Keratinocyte (primary cell): Measurements from ENCODE around the gene DOK4.
"Not testable (repeated sequence)": the region's sequence is repeated elsewhere in the genome, so short reads cannot be mapped to it uniquely, and the experiment has no call there.

ENCODE experiments used
- EZH2 ChIP-seq: IDR thresholded peaks from one replicate; pipeline ENCODE4 v1.6.1; 2012; ENCODE audit warnings: inconsistent platforms, mild to moderate bottlenecking, low read length, moderate library complexity
- TF ChIP-seq, protein P1 (sequence below), 3 experiments: IDR thresholded peaks in 1 of 3; conservative IDR thresholded peaks in 1 of 3; optimal IDR thresholded peaks in 1 of 3; 2 replicates in 2 of 3; 3 replicates in 1 of 3; pipeline versions ENCODE3 to v1.5.1; 2011; ENCODE audit warnings: low read length in 3 of 3, mild to moderate bottlenecking in 3 of 3, moderate library complexity in 2 of 3, control low read depth in 1 of 3, inconsistent platforms in 1 of 3; ENCODE audit not compliant: insufficient read depth in 2 of 3; ENCODE audit errors: extremely low read depth in 1 of 3

DNA sequence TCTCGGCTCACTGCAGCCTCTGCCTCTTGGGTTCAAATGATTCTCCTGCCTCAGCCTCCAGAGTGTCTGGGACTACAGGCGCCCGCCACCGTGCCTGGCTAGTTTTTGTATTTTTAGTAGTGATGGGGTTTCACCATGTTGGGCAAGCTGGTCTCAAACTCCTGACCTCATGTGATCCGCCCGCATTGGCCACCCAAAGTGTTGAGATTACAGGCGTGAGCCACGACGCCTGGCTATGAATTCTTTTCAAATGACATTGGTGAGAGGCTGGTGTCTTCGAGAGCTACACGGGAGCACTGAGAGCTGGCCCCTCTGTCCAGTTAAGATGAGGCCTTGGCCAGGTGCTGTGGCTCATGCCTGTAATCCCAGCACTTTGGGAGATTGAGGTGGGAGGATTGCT lies 13.6 kb upstream of the DOK4 start:
- TF ChIP-seq, protein P1, sequence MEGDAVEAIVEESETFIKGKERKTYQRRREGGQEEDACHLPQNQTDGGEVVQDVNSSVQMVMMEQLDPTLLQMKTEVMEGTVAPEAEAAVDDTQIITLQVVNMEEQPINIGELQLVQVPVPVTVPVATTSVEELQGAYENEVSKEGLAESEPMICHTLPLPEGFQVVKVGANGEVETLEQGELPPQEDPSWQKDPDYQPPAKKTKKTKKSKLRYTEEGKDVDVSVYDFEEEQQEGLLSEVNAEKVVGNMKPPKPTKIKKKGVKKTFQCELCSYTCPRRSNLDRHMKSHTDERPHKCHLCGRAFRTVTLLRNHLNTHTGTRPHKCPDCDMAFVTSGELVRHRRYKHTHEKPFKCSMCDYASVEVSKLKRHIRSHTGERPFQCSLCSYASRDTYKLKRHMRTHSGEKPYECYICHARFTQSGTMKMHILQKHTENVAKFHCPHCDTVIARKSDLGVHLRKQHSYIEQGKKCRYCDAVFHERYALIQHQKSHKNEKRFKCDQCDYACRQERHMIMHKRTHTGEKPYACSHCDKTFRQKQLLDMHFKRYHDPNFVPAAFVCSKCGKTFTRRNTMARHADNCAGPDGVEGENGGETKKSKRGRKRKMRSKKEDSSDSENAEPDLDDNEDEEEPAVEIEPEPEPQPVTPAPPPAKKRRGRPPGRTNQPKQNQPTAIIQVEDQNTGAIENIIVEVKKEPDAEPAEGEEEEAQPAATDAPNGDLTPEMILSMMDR (optimal IDR thresholded peaks at IDR 0.05 in 1 of 3, IDR thresholded peaks at IDR 0.05 in 1 of 3, conservative IDR thresholded peaks at IDR 0.05 in 1 of 3; ENCODE audit: extremely low read depth in 1 of 3, insufficient read depth in 2 of 3, low read length in 3 of 3) = not testable (repeated sequence)
- TF ChIP-seq EZH2 = not testable (repeated sequence)
